Measurements from ENCODE around the gene ZNF778. TPM values are rescaled to one million over a fixed set of nuclear protein-coding genes. Genes with fewer than 3 reads are reported as not detected.
A peak's percentile ranks its signal among the peaks of the same experiment; 100 is the strongest.
"Not testable (repeated sequence)": the region's sequence is repeated elsewhere in the genome, so short reads cannot be mapped to it uniquely, and the experiment has no call there.

ZNF778 gene
- total RNA-seq, 4 donors from 2014 or later, result 3.4 to 10.7 (median 6.5) TPM

DNA sequence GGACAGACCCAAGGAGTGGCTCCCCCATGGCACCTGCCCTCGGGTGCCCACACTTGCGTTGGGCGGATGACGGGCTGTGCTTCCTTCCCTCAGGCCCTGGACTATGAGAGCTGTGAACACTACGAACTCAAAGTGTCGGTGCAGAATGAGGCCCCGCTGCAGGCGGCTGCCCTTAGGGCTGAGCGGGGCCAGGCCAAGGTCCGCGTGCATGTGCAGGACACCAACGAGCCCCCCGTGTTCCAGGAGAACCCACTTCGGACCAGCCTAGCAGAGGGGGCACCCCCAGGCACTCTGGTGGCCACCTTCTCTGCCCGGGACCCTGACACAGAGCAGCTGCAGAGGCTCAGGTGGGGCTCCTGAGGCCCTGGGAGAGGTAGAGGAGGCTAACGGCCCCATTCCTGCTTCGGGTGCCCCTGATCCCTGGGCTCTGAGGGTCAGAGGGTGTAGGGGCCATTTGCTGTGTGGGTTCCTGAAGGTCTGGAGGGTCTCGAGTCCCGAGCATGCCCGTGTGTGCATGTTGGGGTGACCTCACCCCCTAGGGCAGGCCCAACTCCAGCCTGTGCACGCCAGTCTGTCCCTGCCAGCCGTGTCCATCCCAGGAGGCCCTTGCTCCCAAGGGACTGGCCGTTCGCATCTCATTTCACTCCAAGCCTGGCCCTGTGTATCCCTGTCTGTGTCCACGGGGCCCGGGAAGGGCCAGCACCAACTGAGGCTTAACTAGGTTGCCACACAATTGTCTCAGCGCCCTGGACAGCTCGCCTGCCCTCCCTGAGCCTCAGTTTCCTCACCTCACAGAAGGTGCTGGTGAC is 27.1 kb upstream of the ZNF778 start:
- 40 to 65% methylated on average over 6 to 21 of the region's 28 CpGs for WGBS, 2 donors
- Histone ChIP-seq H3K4me1 (peaks cover 8 to 18% (median 8%) of the 10 kb centered on the region in 3 donors), H3K4me3 (no peak overlapping the region), H3K27ac (no peak overlapping the region), H3K27me3 (peaks cover 0 to 25% (median 0%) of the 10 kb centered on the region in 4 donors), H3K9me3 (no peaks in the 10 kb centered on the region), H3K36me3 (no peaks in the 10 kb centered on the region)
- TF ChIP-seq, protein P1, sequence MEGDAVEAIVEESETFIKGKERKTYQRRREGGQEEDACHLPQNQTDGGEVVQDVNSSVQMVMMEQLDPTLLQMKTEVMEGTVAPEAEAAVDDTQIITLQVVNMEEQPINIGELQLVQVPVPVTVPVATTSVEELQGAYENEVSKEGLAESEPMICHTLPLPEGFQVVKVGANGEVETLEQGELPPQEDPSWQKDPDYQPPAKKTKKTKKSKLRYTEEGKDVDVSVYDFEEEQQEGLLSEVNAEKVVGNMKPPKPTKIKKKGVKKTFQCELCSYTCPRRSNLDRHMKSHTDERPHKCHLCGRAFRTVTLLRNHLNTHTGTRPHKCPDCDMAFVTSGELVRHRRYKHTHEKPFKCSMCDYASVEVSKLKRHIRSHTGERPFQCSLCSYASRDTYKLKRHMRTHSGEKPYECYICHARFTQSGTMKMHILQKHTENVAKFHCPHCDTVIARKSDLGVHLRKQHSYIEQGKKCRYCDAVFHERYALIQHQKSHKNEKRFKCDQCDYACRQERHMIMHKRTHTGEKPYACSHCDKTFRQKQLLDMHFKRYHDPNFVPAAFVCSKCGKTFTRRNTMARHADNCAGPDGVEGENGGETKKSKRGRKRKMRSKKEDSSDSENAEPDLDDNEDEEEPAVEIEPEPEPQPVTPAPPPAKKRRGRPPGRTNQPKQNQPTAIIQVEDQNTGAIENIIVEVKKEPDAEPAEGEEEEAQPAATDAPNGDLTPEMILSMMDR (IDR thresholded peaks at IDR 0.05), result no peak
- TF ChIP-seq POLR2A (IDR thresholded peaks at IDR 0.05), result no peak
- DNase-seq, result no peak
- intact Hi-C loops (cut with DNase I), result no loop called here

DNA sequence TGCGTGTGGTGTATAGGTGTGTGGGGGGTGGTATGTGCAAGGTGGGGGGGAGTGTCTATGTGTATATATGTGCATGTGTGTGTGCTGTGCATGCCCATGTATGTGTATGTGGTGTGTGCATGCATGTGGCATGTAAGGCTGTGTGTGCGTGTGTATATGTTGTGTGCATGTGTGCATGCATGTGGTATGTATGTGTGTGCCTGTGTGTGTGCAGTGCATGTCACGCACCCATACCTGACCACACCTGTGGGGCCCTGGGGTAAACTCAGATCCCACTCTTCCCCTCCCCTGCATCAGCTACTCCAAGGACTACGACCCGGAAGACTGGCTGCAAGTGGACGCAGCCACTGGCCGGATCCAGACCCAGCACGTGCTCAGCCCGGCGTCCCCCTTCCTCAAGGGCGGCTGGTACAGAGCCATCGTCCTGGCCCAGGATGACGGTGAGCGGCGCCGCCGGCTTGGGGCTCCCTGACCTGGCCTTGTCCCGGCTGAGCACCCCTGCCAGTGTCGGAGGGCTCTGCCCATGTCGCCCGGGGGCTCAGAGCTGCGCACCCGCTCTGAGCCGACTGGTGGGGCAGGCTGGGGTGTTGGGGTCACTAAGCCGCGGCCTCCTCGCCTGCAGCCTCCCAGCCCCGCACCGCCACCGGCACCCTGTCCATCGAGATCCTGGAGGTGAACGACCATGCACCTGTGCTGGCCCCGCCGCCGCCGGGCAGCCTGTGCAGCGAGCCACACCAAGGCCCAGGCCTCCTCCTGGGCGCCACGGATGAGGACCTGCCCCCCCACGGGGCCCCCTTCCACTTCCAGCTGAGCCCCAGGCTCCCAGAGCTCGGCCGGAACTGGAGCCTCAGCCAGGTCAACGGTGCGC is 26.2 kb upstream of the ZNF778 start:
- no peaks in the 10 kb centered on the region for H3K36me3 ChIP-seq
- no peak overlapping the region for H3K27ac ChIP-seq
- no peaks in the 10 kb centered on the region for H3K9me3 ChIP-seq
- intact Hi-C loops (cut with DNase I), result no loop called here
- no peak for TF ChIP-seq POLR2A (IDR thresholded peaks at IDR 0.05)
- TF ChIP-seq, protein P1 (IDR thresholded peaks at IDR 0.05), result no peak
- H3K4me1 ChIP-seq, result peaks cover 8 to 18% (median 8%) of the 10 kb centered on the region in 3 donors
- no peak for DNase-seq
- peak overlapping the region in 2 of 4 donors; percentile 44 to 62 for H3K4me3 ChIP-seq
- H3K27me3 ChIP-seq, result peaks cover 0 to 25% (median 0%) of the 10 kb centered on the region in 4 donors
- 61 to 89% methylated on average over 3 to 4 of the region's 44 CpGs for WGBS, 2 donors

DNA sequence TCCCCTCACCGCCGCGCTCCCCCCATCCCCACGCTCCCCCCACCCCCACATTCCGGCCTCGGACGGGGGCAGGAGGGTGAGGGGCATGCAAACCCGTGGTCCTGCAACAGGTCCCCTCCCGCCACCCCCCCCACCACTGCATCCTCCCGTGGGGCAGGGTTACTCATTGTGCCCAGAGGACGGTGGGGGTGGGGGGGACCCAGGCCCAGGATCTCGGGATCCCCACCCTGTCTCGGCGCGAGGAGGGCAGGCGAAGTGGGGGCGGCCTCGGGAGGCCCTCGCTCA is 25.7 kb upstream of the ZNF778 start:
- no CpG with 5 or more reads among the region's 19 CpGs for WGBS, 2 donors
- Histone ChIP-seq H3K4me1 (peaks cover 8 to 18% (median 8%) of the 10 kb centered on the region in 3 donors), H3K27me3 (peaks cover 0 to 27% (median 0%) of the 10 kb centered on the region in 4 donors), H3K9me3 (no peaks in the 10 kb centered on the region), H3K27ac (peak overlapping the region in 1 of 4 donors; percentile 25), H3K36me3 (no peaks in the 10 kb centered on the region), H3K4me3 (peak overlapping the region; percentile 17 to 62 (median 36))
- no peak for TF ChIP-seq POLR2A (IDR thresholded peaks at IDR 0.05)
- TF ChIP-seq, protein P1 (IDR thresholded peaks at IDR 0.05), result no peak
- DNase-seq, result no peak
- intact Hi-C loops (cut with DNase I), result no loop called here

DNA sequence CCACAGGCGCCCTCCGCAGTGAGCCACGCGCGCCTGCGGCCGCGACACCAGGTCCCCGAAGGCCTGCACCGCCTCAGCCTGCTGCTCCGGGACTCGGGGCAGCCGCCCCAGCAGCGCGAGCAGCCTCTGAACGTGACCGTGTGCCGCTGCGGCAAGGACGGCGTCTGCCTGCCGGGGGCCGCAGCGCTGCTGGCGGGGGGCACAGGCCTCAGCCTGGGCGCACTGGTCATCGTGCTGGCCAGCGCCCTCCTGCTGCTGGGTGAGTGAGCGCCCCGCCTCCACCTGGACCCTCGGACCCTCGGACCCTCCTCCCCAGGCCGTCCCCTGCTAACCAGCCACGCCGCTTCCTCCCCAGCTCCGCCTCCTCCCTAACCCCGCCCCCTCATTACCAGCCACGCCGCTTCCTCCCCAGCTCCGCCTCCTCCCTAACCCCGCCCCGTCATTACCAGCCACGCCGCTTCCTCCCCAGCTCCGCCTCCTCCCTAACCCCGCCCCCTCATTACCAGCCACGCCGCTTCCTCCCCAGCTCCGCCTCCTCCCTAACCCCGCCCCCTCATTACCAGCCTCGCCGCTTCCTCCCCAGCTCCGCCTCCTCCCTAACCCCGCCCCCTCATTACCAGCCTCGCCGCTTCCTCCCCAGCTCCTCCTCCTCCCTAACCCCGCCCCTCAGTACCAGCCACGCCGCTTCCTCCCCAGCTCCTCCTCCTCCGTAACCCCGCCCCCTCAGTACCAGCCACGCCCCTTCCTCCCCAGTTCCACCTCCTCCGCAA is 25.1 kb upstream of the ZNF778 start:
- H3K27ac ChIP-seq, result peak overlapping the region in 1 of 4 donors; percentile 25
- intact Hi-C loops (cut with DNase I); H3K9me3 ChIP-seq; H3K36me3 ChIP-seq: not testable (repeated sequence)
- H3K4me1 ChIP-seq, result peaks cover 8 to 18% (median 8%) of the 10 kb centered on the region in 3 donors
- H3K27me3 ChIP-seq, result peaks cover 0 to 32% (median 0%) of the 10 kb centered on the region in 4 donors
- peak overlapping the region; percentile 17 to 62 (median 36) for H3K4me3 ChIP-seq
- DNase-seq, result peak; percentile 42
- WGBS, 2 donors, result 3 to 17% methylated on average over 9 to 10 of the region's 63 CpGs

DNA sequence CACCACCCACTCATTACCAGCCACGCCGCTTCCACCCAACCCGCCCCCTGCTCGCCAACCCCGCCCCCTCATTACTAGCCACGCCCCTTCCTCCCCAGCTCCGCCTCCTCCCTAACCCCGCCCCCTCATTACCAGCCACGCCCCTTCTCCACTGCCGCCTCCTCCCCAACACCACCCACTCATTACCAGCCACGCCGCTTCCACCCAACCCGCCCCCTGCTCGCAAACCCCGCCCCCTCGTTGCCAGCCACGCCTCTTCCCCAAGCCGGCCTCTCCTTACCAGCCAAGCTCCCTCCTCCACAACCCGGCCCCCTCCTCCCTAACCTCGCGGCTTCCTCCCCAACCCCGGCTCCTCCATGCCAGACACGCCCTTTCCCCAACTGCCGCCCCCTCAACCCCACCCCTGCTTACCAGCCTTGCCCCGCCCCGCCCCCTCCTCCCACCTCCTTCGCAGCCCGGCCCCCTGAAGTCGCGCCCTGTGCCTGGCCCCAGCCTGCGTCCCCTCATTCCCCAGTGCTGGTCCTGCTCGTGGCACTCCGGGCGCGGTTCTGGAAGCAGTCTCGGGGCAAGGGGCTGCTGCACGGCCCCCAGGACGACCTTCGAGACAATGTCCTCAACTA is 24.4 kb upstream of the ZNF778 start:
- H3K36me3 ChIP-seq, result no peaks in the 10 kb centered on the region
- DNase-seq, result no peak
- H3K9me3 ChIP-seq, result no peaks in the 10 kb centered on the region
- peak overlapping the region in 2 of 4 donors; percentile 23 to 44 for H3K4me3 ChIP-seq
- intact Hi-C loops (cut with DNase I), result no loop called here
- no peak overlapping the region for H3K27ac ChIP-seq
- 9% methylated on average over 5 to 6 of the region's 39 CpGs for WGBS, 2 donors
- peaks cover 8 to 18% (median 8%) of the 10 kb centered on the region in 3 donors for H3K4me1 ChIP-seq
- H3K27me3 ChIP-seq, result peaks cover 0 to 39% (median 0%) of the 10 kb centered on the region in 4 donors
- no peak for TF ChIP-seq POLR2A (IDR thresholded peaks at IDR 0.05)
- TF ChIP-seq, protein P1 (IDR thresholded peaks at IDR 0.05), result no peak
